Psoas muscle (tissue), 8 donors: ENCODE results near the gene VIL1. TPM values are rescaled to one million over a fixed set of nuclear protein-coding genes. Genes with fewer than 3 reads are reported as not detected.

Source experiments
- ATAC-seq, 4 donors: fragments of 200-7000 bp; cut with Tn5 transposase; one replicate each; pipeline ENCODE4 v1.9.1; 2020; ENCODE audit warnings: moderate library complexity in 3 of 4, mild to moderate bottlenecking in 2 of 4
- DNase-seq, 2 donors: peaks; one replicate each; pipeline ENCODE4 v3.0.0-alpha.2; 2020
- H3K27ac ChIP-seq: fragments of 200-600 bp; one replicate; pipeline ENCODE4 v1.8.0; 2022
- H3K27me3 ChIP-seq, 3 donors: fragments of 200-600 bp in 1 of 3; one replicate each; pipeline versions ENCODE4 v1.6.1 to v1.8.0; 2013 to 2022; ENCODE audit warnings: low read length in 2 of 3, mild to moderate bottlenecking in 2 of 3, moderate library complexity in 1 of 3; ENCODE audit not compliant: insufficient read depth in 3 of 3
- H3K36me3 ChIP-seq, 2 donors: fragments of 200-600 bp in 1 of 2; one replicate each; pipeline versions ENCODE4 v1.6.1 to v1.8.0; 2013 to 2022; ENCODE audit warnings: low read depth in 1 of 2, mild to moderate bottlenecking in 1 of 2, moderate library complexity in 1 of 2; ENCODE audit not compliant: insufficient read depth in 1 of 2
- H3K4me1 ChIP-seq: fragments of 200-600 bp; one replicate; pipeline ENCODE4 v1.8.0; 2022
- H3K4me3 ChIP-seq: fragments of 200-600 bp; one replicate; pipeline ENCODE4 v1.8.0; 2022; ENCODE audit warnings: mild to moderate bottlenecking
- H3K9me3 ChIP-seq: fragments of 200-600 bp; one replicate; pipeline ENCODE4 v1.8.0; 2022
- CTCF ChIP-seq: fragments of 200-600 bp; IDR thresholded peaks from one replicate; pipeline ENCODE4 v1.8.0; 2022; ENCODE audit warnings: antibody characterized with exemption
- WGBS, 3 donors: extraction: QIAGEN DNeasy Blood & Tissue Kit; methylation state at CpG; one replicate each; pipeline versions ENCODE4 v1.1.6 to v1.1.7; 2013; 5-methylcytosine and 5-hydroxymethylcytosine counted together
- intact Hi-C, 2 donors: fragments of 100-400 bp; cut with DNase I; formaldehyde crosslinking; loops; one replicate each; pipeline versions ENCODE4 v1.11.0 to v1.14.2; 2022
- polyA plus RNA-seq, 3 donors: library from polyadenylated mRNA; stranded (reverse); fragments of 200-250 nt; gene quantifications; one replicate each; pipeline ENCODE4 v1.2.3, GENCODE V29; 2013
- total RNA-seq, 4 donors: library from RNA; stranded (reverse); fragmentation: NEBNext Ultra II Directional in 2 of 4; extraction: Animal tissue kit (Norgen Biotek cat#: 25700) in 2 of 4; gene quantifications; one replicate each; pipeline versions ENCODE4 v1.2.1 to v1.2.4, GENCODE V29; 2021 to 2023
- donor health status: healthy with polysubstance abuse.
- donor health status: DM: no; HTN: no; CAD: no; lungs with moderate emphysema.
- donor health status: Bipolar disorder and iron deficiency.
- donor health status: healthy.
- donor health status: DM: yes; HTN: yes; CAD: no.
- donor health status: DM: no; HTN: no; CAD: no.
- donor health status: DM: no; HTN: no; CAD: no.
- donor health status: DM: yes; HTN: yes; CAD: no.

VIL1 gene
- total and polyA plus RNA-seq, 7 donors, result 0.08 to 0.10 (median 0.10) TPM; not detected in 4

- DNase-seq (no peak), ATAC-seq (no peak)
- Histone ChIP-seq H3K4me1 (peaks cover 11% of the 10 kb centered on the region), H3K27ac (no peak overlapping the region), H3K36me3 (no peaks in the 10 kb centered on the region), H3K9me3 (no peaks in the 10 kb centered on the region), H3K27me3 (no peaks in the 10 kb centered on the region), H3K4me3 (no peak overlapping the region)
- intact Hi-C loops, result loop anchor here (10.0 kb wide), 2 partner anchors 209 to 781 kb away; partner anchors contain the start of genes CNPPD1 (in 1 of the 2), RETREG2 (in 1 of the 2) and SLC23A3 (in 1 of the 2)
- no peak for TF ChIP-seq CTCF
- WGBS, 3 donors, result 73 to 82% (median 80%) methylated on average over 8 of the region's 8 CpGs
Measured at GRCh38 chr2:218393750-218394290, 25.1 kb upstream of the VIL1 start.

GRCh38 chr2:218394298-218395089 lies 24.4 kb upstream of the VIL1 start:
- 83 to 86% (median 86%) methylated on average over 13 of the region's 13 CpGs for WGBS, 3 donors

GRCh38 chr2:218395090-218395444 lies 23.9 kb upstream of the VIL1 start:
- Histone ChIP-seq H3K27ac (no peak overlapping the region), H3K4me3 (peak overlapping the region; percentile 91), H3K9me3 (no peaks in the 10 kb centered on the region), H3K4me1 (peaks cover 11% of the 10 kb centered on the region), H3K27me3 (no peaks in the 10 kb centered on the region), H3K36me3 (no peaks in the 10 kb centered on the region)
- no peak for TF ChIP-seq CTCF
- ATAC-seq (no peak), DNase-seq (no peak)
- WGBS, 3 donors, result 77 to 90% (median 81%) methylated on average over 6 of the region's 6 CpGs
- intact Hi-C loops, result loop anchor here (5.0 to 10.0 kb wide), 3 partner anchors 103 to 780 kb away; partner anchors contain the start of genes CNPPD1 (in 1 of the 2), RETREG2 (in 1 of the 2), SLC23A3 (in 1 of the 2) and TMBIM1 (in 1 of the 2)

More at GRCh38 chr2:218394298-218395089, 24.4 kb upstream of the VIL1 start:
- H3K36me3 ChIP-seq, result no peaks in the 10 kb centered on the region
- H3K4me3 ChIP-seq, result no peak overlapping the region
- TF ChIP-seq CTCF, result no peak
- no peak overlapping the region for H3K27ac ChIP-seq
- peaks cover 11% of the 10 kb centered on the region for H3K4me1 ChIP-seq
- ATAC-seq (no peak), DNase-seq (peak in 1 of 2 donors; percentile 63)
- intact Hi-C loops, result loop anchor here (5.0 to 10.0 kb wide), 3 partner anchors 102 to 780 kb away; partner anchors contain the start of genes CNPPD1 (in 1 of the 2), RETREG2 (in 1 of the 2), SLC23A3 (in 1 of the 2) and TMBIM1 (in 1 of the 2)
- H3K27me3 ChIP-seq, result no peaks in the 10 kb centered on the region
- H3K9me3 ChIP-seq, result no peaks in the 10 kb centered on the region

GRCh38 chr2:218395456-218395825 lies 23.5 kb upstream of the VIL1 start:
- Histone ChIP-seq H3K9me3 (no peaks in the 10 kb centered on the region), H3K36me3 (no peaks in the 10 kb centered on the region), H3K4me3 (peak overlapping the region; percentile 91), H3K4me1 (peaks cover 11% of the 10 kb centered on the region), H3K27ac (peak overlapping the region; percentile 99), H3K27me3 (no peaks in the 10 kb centered on the region)
- 22 to 28% (median 25%) methylated on average over 16 of the region's 16 CpGs for WGBS, 3 donors
- DNase-seq (peak in 1 of 2 donors; percentile 68), ATAC-seq (no peak)
- no peak for TF ChIP-seq CTCF
- intact Hi-C loops, result loop anchor here (5.0 to 10.0 kb wide), 3 partner anchors 103 to 779 kb away; partner anchors contain the start of genes CNPPD1 (in 1 of the 2), RETREG2 (in 1 of the 2), SLC23A3 (in 1 of the 2) and TMBIM1 (in 1 of the 2)
